ENCODE results near the gene PPP6R2.
"Not testable (repeated sequence)": the region's sequence is repeated elsewhere in the genome, so short reads cannot be mapped to it uniquely, and the experiment has no call there.

Gene PPP6R2

GRCh38 chr22:50357756-50358155 lies 14.6 kb downstream of the PPP6R2 start:
- TF ChIP-seq ZFX (IDR thresholded peaks at IDR 0.05), result no peak
- no peak for TF ChIP-seq CTCF (conservative IDR thresholded peaks at IDR 0.05)
- no peak overlapping the region for H3K27ac ChIP-seq

GRCh38 chr22:50360578-50360977 lies 17.5 kb downstream of the PPP6R2 start:
- no peak for TF ChIP-seq ZFX (IDR thresholded peaks at IDR 0.05)
- no peak for TF ChIP-seq CTCF (conservative IDR thresholded peaks at IDR 0.05)
- no peak overlapping the region for H3K27ac ChIP-seq

GRCh38 chr22:50361222-50361621 lies 18.1 kb downstream of the PPP6R2 start:
- H3K27ac ChIP-seq, result no peak overlapping the region
- TF ChIP-seq CTCF (conservative IDR thresholded peaks at IDR 0.05) (no peak), ZFX (IDR thresholded peaks at IDR 0.05) (no peak)

GRCh38 chr22:50361688-50362087 lies 18.6 kb downstream of the PPP6R2 start:
- TF ChIP-seq CTCF (conservative IDR thresholded peaks at IDR 0.05) (no peak), ZFX (IDR thresholded peaks at IDR 0.05) (no peak)
- no peak overlapping the region for H3K27ac ChIP-seq

GRCh38 chr22:50363166-50363802 lies 20.2 kb downstream of the PPP6R2 start:
- no peak for TF ChIP-seq ZFX (IDR thresholded peaks at IDR 0.05)
- no peak for TF ChIP-seq CTCF (conservative IDR thresholded peaks at IDR 0.05)

GRCh38 chr22:50363803-50364194 lies 20.7 kb downstream of the PPP6R2 start:
- not testable (repeated sequence) for H3K27ac ChIP-seq

More at GRCh38 chr22:50363166-50363802, 20.2 kb downstream of the PPP6R2 start:
- no peak overlapping the region for H3K27ac ChIP-seq

- TF ChIP-seq CTCF (conservative IDR thresholded peaks at IDR 0.05), result no peak
- H3K27ac ChIP-seq, result no peak overlapping the region
Measured at GRCh38 chr22:50367778-50368500, 24.8 kb downstream of the PPP6R2 start.

All from C4-2B (cell line).